Neural progenitor cell (in vitro differentiated cells): ENCODE results near the gene ARHGAP15. TPM values are rescaled to one million over a fixed set of nuclear protein-coding genes. Genes with fewer than 3 reads are reported as not detected.

Source experiments
- DNase-seq: peaks from one replicate; pipeline ENCODE4 v3.0.0-alpha.2; 2016; ENCODE audit warnings: low spot score
- H2AFZ ChIP-seq: fragments of 200-600 bp; sonication (generic); replicated peaks from 2 replicates; pipeline ENCODE4 v1.6.1; 2016; ENCODE audit warnings: antibody characterized with exemption
- H3F3A ChIP-seq: fragments of 200-600 bp; sonication (generic); 2 replicates; pipeline ENCODE4 v1.6.1; 2016; ENCODE audit warnings: antibody characterized with exemption, low read depth
- H3K27ac ChIP-seq: fragments of 200-600 bp; sonication (generic); 2 replicates; pipeline ENCODE4 v1.5.1; 2016; ENCODE audit warnings: mild to moderate bottlenecking
- H3K27me3 ChIP-seq: fragments of 200-600 bp; sonication (generic); 2 replicates; pipeline ENCODE4 v1.6.1; 2016; ENCODE audit warnings: mild to moderate bottlenecking, moderate library complexity
- H3K36me3 ChIP-seq: fragments of 200-600 bp; sonication (generic); 2 replicates; pipeline ENCODE4 v1.5.1; 2016
- H3K4me1 ChIP-seq: fragments of 200-600 bp; sonication (generic); 2 replicates; pipeline ENCODE4 v1.6.1; 2016; ENCODE audit warnings: mixed run types
- H3K4me2 ChIP-seq: fragments of 200-600 bp; sonication (generic); 2 replicates; pipeline ENCODE4 v1.6.1; 2016
- H3K4me3 ChIP-seq: fragments of 200-600 bp; sonication (generic); 2 replicates; pipeline ENCODE4 v1.5.1; 2016
- H3K79me2 ChIP-seq: fragments of 200-600 bp; sonication (generic); 2 replicates; pipeline ENCODE4 v1.6.1; 2016; ENCODE audit warnings: low read depth
- H3K9ac ChIP-seq: fragments of 200-600 bp; sonication (generic); 2 replicates; pipeline ENCODE4 v1.6.1; 2016
- H3K9me3 ChIP-seq: fragments of 200-600 bp; sonication (generic); 2 replicates; pipeline ENCODE4 v1.5.1; 2016; ENCODE audit warnings: low read depth
- H4K20me1 ChIP-seq: fragments of 200-600 bp; sonication (generic); 2 replicates; pipeline ENCODE4 v1.6.1; 2016; ENCODE audit warnings: low read depth
- H3K27ac Mint-ChIP-seq: 3 replicates; pipeline ENCODE4 v1.8.0; 2021; ENCODE audit warnings: mixed read lengths
- H3K27me3 Mint-ChIP-seq: 2 replicates; pipeline ENCODE4 v1.8.0; 2022; ENCODE audit warnings: low read depth, mild to moderate bottlenecking, inconsistent platforms, moderate library complexity, mixed read lengths; ENCODE audit not compliant: insufficient read depth
- H3K36me3 Mint-ChIP-seq: 3 replicates; pipeline ENCODE4 v1.8.0; 2021; ENCODE audit warnings: mixed read lengths
- H3K4me1 Mint-ChIP-seq: 3 replicates; pipeline ENCODE4 v1.8.0; 2021; ENCODE audit warnings: mixed read lengths
- H3K4me3 Mint-ChIP-seq: 3 replicates; pipeline ENCODE4 v1.8.0; 2021; ENCODE audit warnings: mild to moderate bottlenecking, moderate library complexity, mixed read lengths
- H3K9me3 Mint-ChIP-seq: 3 replicates; pipeline ENCODE4 v1.8.0; 2020; ENCODE audit warnings: mixed read lengths
- CTCF ChIP-seq: fragments of 200-600 bp; sonication (generic); IDR thresholded peaks from 2 replicates; pipeline ENCODE4 v1.5.1; 2017; ENCODE audit warnings: antibody characterized with exemption, mild to moderate bottlenecking
- EZH2 ChIP-seq: fragments of 200-600 bp; sonication (generic); IDR thresholded peaks from 2 replicates; pipeline ENCODE4 v1.6.1; 2017; ENCODE audit warnings: antibody characterized with exemption, mild to moderate bottlenecking, moderate library complexity
- EZH2phosphoT487 ChIP-seq: fragments of 200-600 bp; sonication (generic); IDR thresholded peaks from 2 replicates; pipeline ENCODE4 v1.6.1; 2017; ENCODE audit warnings: antibody characterized with exemption
- total RNA-seq: library from RNA; depleted of rRNA; stranded (reverse); fragments of >200 nt; gene quantifications from 2 replicates; pipeline ENCODE4 v1.2.3, GENCODE V29; 2015; ENCODE audit warnings: low replicate concordance

Gene ARHGAP15
- total RNA-seq, 1 donor from 2014 or later: 5.9 TPM

- H3K27me3 ChIP-seq: no peaks in the 10 kb centered on the region
- H3K36me3 ChIP-seq: no peaks in the 10 kb centered on the region
- H4K20me1 ChIP-seq: no peaks in the 10 kb centered on the region
- no peak overlapping the region for H3K4me3 ChIP-seq
- H3K27ac ChIP-seq: no peak overlapping the region
- H3F3A ChIP-seq: no peaks in the 10 kb centered on the region
- Mint-ChIP-seq H3K27ac (no peak overlapping the region), H3K27me3 (peaks cover 3% of the 10 kb centered on the region), H3K4me1 (no peaks in the 10 kb centered on the region), H3K4me3 (no peak overlapping the region), H3K9me3 (peaks cover 5% of the 10 kb centered on the region), H3K36me3 (no peaks in the 10 kb centered on the region)
- no peak overlapping the region for H3K4me2 ChIP-seq
- TF ChIP-seq EZH2: no peak
- TF ChIP-seq CTCF: no peak
- TF ChIP-seq EZH2phosphoT487: no peak
- H3K9ac ChIP-seq: no peak overlapping the region
- no peaks in the 10 kb centered on the region for H3K79me2 ChIP-seq
- H3K4me1 ChIP-seq: no peaks in the 10 kb centered on the region
- H2AFZ ChIP-seq: no peak overlapping the region
- no peak for DNase-seq
- H3K9me3 ChIP-seq: peaks cover 5% of the 10 kb centered on the region
Observed at GRCh38 chr2:143652692-143653091, 523.5 kb downstream of the ARHGAP15 start.

DNA sequence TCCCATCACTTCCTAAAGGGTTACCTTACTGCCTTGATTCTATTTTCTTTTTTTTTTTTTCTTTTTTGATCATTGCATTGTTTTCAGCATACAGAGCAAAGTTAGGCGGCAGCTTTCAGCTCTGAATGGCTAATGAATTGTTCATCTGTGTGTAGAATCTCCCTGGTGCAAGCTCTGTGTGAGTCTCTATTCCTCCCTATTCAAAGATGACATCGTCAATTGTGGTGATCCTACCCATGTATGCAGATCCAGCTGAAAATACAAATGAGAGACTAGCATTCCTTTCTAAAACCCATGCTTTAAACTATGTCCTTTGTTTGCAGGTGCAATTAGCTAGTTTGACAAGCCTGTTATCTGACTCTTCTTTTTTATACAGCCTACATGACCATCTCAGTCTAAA is 539.0 kb downstream of the ARHGAP15 start:
- Mint-ChIP-seq H3K4me3 (no peak overlapping the region), H3K4me1 (peaks cover 7% of the 10 kb centered on the region), H3K27ac (no peak overlapping the region), H3K27me3 (no peaks in the 10 kb centered on the region), H3K36me3 (no peaks in the 10 kb centered on the region), H3K9me3 (peaks cover 4% of the 10 kb centered on the region)
- no peak overlapping the region for H3K27ac ChIP-seq
- H4K20me1 ChIP-seq: no peaks in the 10 kb centered on the region
- peaks cover 13% of the 10 kb centered on the region for H3K4me1 ChIP-seq
- DNase-seq: peak; percentile 68
- no peaks in the 10 kb centered on the region for H3K36me3 ChIP-seq
- H3K27me3 ChIP-seq: no peaks in the 10 kb centered on the region
- peak overlapping the region; percentile 6 for H2AFZ ChIP-seq
- no peak overlapping the region for H3K4me3 ChIP-seq
- peaks cover 5% of the 10 kb centered on the region for H3F3A ChIP-seq
- H3K9me3 ChIP-seq: no peaks in the 10 kb centered on the region
- TF ChIP-seq CTCF (no peak), EZH2 (no peak), EZH2phosphoT487 (no peak)
- no peak overlapping the region for H3K9ac ChIP-seq
- H3K79me2 ChIP-seq: no peaks in the 10 kb centered on the region
- H3K4me2 ChIP-seq: peak overlapping the region; percentile 57

DNA sequence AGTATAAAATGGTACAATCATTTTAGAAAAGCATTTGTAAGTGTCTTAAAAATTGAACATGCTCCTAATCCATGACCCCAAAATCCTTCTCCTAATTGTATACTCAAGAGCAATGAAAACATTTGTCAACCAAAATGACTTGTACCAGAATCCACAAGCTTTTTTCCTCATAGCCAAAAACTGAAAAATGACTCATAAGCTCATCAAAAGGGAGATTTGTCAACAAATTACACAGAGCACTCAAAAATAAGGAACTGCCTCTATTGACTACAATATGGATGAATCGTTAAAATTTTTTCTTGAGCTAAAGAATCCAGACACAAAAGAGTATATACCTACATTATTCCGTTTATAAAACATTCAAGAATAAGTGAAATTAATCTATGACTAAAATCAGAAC is 544.8 kb downstream of the ARHGAP15 start:
- Mint-ChIP-seq H3K4me1 (peaks cover 3% of the 10 kb centered on the region), H3K9me3 (no peaks in the 10 kb centered on the region), H3K27me3 (no peaks in the 10 kb centered on the region), H3K27ac (no peak overlapping the region), H3K36me3 (no peaks in the 10 kb centered on the region), H3K4me3 (no peak overlapping the region)
- no peaks in the 10 kb centered on the region for H3K27me3 ChIP-seq
- no peak for TF ChIP-seq EZH2
- no peak for TF ChIP-seq CTCF
- no peak for TF ChIP-seq EZH2phosphoT487
- no peaks in the 10 kb centered on the region for H3K79me2 ChIP-seq
- no peak overlapping the region for H3K4me2 ChIP-seq
- H3K36me3 ChIP-seq: no peaks in the 10 kb centered on the region
- H3F3A ChIP-seq: no peaks in the 10 kb centered on the region
- DNase-seq: no peak
- H3K4me3 ChIP-seq: no peak overlapping the region
- H4K20me1 ChIP-seq: no peaks in the 10 kb centered on the region
- no peaks in the 10 kb centered on the region for H3K4me1 ChIP-seq
- H2AFZ ChIP-seq: no peak overlapping the region
- no peaks in the 10 kb centered on the region for H3K9me3 ChIP-seq
- no peak overlapping the region for H3K9ac ChIP-seq
- no peak overlapping the region for H3K27ac ChIP-seq
